ENCODE results near the gene ZCCHC10.
"Not testable (repeated sequence)": the region's sequence is repeated elsewhere in the genome, so short reads cannot be mapped to it uniquely, and the experiment has no call there.

ZCCHC10 gene

DNA sequence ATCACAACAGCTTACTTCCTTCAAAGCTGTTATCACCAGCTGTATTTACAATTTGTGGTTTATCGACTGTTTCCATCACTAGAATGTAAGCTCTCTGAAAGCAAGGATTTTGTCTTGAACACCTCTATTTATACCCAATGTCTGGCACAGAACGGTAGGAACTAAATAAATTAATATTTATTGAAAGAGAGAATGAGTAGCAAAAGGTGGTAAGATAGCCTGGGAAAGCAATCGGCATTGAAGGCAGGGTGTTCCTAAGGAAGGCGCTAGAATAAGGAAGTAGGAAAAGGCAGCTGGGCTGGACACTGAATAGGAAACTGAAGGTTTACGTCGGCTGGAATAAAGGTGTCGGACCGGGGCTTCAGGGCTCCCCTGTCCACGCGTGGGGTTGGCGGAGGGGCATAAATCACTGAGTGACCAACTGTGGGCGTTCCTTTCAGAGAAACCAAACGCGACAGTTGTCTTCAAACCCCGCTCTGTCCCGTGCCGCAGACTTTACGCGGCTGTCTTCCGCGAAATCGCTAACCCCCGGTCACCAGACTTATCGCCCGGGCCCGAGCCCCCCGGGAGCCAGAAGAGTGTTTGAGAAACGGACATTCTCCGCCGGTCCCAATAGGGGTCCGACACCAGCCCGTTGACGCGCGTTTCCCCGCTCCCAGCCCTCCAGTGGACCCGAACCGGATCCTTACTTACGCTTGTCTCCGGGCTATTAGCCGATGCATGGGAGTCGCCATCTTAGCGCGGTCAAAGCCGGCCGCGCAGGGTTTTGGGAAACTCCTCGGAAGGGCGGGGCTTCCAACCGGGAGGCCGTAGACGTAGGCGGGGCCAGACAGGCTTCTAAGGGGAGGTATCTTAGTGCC, at the start of gene ZCCHC10:
ZCCHC10 (minus strand) TSS at position 746 of the 860 bp plus-strand sequence; CDS start at position 734, 12 bp downstream.
- DNase-seq (ENCODE audit: low read depth in 1 of 2, low spot score in 1 of 2), result peak; percentile 78 to 84

DNA sequence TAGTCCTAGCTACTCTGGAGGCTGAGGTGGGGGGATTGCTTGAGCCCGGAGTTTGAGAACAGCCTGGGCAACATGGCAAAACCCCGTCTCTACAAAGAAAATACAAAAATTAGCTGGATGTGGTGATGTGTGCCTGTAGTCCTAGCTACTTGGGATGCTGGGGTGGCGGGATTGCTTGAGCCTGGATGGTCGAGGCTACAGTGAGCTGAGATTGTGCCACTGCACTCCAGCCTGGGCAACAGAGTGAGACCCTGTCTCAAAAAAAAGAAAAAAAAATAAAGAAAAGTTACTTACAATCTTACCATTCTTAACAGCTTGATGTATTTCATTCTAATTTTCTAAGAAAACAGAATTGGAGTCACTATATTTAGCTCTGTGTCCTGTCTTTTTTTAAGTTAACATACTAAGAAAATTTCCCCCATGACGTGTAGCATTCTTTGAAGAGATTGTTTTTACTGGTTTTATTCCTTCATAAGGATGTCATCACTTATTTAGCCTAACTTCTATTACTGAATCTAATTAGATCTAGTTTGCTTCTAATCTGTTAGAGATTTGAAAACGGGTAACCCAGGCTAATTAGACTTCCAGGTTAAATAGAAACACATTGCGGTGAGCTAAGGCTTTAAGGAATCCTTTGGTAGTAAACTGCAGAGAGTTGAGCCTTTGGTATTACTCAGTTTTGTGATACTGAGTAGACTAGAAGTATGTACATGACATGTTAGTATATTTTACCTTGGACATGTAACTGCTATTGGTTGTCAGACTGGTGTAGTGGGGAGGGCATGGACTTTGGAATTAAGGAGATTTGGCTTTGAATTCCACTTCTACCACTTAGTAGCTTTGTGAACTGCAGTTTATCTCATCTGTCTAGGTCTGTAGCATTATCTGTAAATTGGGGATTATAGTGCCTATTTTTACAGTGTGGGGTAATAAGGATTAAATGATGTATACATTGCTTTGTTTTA, 49.5 kb upstream of the ZCCHC10 start:
- DNase-seq (ENCODE audit: low read depth in 1 of 2, low spot score in 1 of 2), result no peak

DNA sequence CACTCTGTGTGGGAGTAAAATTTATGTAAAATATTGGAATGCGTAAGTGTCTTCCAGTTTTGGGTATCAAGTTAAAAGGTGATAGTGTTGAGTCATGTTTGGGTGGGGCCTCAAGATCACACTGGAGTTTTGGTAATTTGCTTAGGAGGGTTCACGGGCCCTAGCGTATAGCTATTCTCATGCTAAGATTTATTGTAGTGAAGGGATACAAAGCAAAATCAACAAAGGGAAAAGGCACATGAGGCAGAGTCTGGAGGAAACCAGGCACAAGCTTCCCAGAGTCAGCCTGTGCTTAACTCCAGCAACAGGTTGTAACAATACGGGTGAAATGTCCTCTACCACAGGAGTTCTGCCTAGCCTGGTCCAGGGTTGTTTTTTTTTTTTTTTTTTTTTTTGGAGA, 45.7 kb upstream of the ZCCHC10 start:
- no peak for DNase-seq (ENCODE audit: low read depth in 1 of 2, low spot score in 1 of 2)

DNA sequence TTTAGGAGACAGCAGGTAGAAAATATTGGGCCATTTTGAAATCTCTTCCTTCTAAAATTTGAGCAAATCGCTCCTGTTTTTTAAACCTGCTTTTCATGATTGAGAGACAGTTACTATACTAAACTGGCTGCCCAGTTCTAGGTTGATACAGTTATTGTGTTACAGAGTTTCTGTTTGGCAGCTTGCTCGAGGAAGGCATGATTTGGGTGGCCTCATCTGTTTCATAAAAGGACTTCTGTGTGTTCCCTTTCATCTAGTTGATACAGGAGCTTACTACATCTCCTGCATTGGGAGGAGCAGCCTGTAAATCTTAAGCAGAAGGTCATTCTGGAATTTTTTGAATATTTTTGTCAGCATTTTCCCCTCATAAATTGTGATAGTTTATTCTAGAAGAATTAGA, 39.7 kb upstream of the ZCCHC10 start:
- DNase-seq (ENCODE audit: low read depth in 1 of 2, low spot score in 1 of 2), result no peak

DNA sequence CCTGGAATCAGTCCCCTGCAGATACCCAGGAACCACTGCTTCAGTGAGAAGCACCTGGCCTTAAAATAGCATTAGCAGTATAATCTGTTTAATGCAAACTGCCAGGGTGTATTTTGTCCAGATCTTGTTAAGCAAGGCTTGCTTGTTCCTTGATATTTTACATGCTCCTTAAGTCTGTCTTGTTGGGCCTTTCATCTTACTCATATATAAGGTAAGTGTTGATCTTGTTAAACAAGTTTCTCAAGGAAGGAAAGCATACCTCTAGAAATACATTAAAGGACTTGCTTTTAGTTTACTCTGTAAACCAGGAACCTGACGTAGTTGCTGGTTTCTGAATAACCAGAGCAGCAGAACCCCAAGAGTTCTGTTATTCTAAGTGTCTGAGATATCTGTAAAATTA, 39.1 kb upstream of the ZCCHC10 start:
- no peak for DNase-seq (ENCODE audit: low read depth in 1 of 2, low spot score in 1 of 2)

DNA sequence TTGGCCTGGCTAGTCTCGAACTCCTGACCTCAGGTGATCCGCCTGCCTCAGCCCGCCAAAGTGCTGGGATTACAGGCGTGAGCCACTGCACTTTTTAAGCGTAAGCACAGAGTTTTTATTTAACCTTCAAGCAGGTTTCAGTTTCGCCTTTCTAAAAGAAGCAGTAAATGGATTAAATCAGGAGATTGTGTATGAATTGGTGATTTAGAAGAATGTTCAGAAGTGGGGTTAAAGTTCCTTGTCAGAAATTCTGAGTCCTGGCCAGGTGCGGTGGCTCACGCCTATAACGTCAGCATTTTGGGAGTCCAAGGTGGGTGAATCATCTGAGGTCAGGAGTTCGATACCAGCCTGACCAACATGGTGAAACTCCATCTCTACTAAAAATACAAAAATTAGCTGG, 37.6 kb upstream of the ZCCHC10 start:
- no peak for DNase-seq (ENCODE audit: low read depth in 1 of 2, low spot score in 1 of 2)

DNA sequence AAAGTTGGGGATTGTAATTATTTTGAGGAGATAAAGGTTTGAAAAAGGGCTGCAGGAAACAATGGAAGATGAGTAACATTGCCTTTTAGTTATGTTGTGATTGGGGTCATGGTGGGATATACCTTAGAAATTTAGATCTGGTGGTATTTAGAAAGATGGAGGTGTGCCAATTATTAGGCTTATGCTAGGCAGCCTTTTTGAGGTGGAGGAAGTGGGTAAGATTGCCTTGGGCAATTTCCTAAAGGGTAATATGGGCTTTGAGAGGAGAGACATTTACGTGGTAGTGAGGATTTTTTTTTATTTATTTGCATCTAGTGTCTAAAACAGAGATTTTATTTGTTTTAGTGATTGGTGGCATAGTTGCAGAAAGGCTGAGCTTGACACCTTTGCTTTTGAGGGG, 35.9 kb upstream of the ZCCHC10 start:
- DNase-seq (ENCODE audit: low read depth in 1 of 2, low spot score in 1 of 2), result no peak

DNA sequence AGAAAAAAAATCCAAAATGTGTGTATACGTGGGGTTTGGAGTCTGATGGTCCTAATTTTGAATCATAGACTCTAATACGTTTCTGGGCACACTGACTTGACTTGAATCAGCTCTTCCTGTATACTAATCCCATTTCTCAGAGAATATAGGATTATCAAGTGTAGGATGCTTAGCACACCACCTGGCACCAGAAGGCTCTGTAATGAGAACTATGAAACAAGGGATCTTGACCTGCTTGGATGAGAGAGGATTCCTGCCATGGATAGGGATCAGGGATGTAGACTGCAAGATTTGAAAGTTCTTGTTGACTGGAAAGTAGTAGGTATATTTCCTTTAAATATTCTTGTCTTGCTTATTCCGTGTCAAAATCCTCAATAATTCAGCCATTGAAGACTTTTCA, 33.3 kb upstream of the ZCCHC10 start:
- DNase-seq (ENCODE audit: low read depth in 1 of 2, low spot score in 1 of 2), result no peak

DNA sequence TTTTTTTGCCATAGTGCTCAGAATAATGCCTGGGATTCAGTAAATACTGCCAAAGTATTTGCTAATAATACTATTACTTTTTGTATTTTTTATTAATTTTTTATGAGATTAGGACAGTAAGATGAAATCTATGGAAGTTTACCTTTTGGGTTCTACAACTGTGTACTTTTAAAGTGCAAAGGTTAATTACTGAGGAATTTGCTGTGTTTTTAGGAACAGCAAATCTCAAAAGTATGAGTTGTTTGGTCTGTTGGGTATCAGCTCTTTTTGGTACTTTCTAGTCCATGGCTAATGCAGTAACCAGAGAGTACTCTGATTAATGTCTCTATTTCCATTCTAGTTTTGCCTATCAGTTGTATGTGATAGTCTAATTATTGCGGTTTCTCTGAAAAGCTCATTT, 30.5 kb upstream of the ZCCHC10 start:
- DNase-seq (ENCODE audit: low read depth in 1 of 2, low spot score in 1 of 2), result no peak

DNA sequence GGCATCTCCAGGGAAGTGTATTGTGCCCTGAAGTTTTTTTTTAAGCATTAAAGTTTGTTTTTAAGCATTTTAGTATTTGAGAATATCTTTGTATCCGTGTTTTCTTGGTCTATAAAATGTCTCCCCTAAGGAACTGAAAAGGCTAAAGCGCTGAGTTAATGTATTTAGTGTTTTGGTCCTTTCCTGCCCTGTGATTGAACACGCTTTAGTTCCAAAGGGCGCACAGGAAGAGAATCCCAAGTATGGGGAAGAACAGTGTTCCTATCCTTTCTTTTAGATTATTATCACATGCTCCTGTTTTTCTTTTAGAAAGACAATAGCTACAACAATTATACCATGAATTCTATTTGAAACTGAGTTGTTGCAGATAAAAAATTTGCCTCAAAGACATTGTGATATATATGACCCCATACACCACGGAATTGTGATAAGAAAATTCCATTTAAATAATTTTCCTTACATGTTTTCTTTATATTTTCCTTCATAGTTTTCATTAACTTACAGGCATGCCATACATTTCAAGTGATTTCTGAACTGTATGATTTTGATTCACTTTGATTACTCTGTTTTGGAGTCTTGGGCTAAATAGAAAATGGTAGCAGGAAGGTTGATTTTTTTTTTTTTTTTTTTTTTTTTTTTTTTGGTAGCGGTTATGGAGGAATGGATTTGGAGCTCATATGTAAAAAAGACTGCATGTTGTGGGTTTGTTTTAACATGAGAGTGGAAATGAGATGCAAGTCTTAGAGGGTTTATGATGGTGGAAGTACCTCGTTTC, 28.5 kb upstream of the ZCCHC10 start:
- DNase-seq (ENCODE audit: low read depth in 1 of 2, low spot score in 1 of 2), result no peak

DNA sequence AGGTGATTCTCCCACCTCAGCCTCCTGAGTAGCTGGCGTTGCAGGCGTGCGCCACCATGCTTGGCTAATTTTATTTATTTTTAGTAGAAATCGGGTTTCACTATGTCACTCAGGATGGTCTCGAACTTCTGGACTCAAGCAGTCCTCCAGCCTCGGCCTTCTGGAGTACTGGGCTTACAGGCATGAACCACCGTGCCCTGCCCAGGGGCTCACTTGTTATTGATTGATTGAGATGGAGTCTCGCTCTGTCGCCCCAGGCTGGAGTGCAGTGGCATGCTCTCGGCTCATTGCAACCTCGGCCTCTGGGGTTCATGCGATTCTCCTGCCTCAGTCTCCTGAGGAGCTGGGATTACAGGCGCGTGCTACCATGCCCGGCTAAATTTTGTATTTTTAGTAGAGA, 27.1 kb upstream of the ZCCHC10 start:
- DNase-seq (ENCODE audit: low read depth in 1 of 2, low spot score in 1 of 2), result no peak

DNA sequence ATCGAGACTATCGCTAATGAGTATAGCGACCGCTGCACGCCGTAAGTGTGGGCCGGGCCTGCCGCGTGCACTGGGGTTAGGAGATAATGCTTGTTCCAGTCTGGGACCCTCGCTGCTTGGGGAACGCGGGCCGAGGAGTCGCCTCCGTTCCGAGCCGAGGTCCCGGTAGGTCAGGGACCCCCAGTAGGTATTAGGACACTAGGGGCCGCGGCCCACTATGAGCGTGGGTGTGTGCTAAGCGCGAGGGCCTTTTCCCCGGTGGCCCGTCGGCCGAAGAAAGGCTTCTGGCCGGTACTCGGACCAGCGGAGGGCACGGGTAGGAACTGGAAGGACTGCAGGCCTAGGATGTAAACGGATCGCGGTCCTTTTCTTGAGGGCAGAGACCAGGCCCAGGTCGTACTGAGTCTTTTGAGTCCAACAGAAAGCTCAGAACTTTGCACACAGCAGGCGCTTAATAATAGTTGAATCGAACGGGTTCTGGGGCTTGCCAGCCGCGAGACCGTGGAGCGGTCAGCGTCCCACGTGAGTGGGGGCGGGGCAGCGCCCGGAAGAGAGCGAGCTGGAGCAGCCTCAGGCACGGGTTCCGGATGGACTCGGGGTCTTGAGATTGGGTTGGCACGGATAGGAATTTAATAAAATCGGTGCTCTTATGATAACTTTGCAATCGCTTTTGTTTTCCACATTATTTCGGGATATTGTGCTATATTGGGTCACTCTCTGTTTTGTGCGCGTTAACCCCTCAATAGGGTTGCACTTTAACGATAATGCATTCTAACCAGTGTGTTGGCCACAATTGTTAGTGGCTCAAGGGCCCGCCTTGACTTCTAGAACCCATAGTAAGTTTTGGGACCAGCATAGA, 26.2 kb upstream of the ZCCHC10 start:
- peak; percentile 14 to 25 for DNase-seq (ENCODE audit: low read depth in 1 of 2, low spot score in 1 of 2)

DNA sequence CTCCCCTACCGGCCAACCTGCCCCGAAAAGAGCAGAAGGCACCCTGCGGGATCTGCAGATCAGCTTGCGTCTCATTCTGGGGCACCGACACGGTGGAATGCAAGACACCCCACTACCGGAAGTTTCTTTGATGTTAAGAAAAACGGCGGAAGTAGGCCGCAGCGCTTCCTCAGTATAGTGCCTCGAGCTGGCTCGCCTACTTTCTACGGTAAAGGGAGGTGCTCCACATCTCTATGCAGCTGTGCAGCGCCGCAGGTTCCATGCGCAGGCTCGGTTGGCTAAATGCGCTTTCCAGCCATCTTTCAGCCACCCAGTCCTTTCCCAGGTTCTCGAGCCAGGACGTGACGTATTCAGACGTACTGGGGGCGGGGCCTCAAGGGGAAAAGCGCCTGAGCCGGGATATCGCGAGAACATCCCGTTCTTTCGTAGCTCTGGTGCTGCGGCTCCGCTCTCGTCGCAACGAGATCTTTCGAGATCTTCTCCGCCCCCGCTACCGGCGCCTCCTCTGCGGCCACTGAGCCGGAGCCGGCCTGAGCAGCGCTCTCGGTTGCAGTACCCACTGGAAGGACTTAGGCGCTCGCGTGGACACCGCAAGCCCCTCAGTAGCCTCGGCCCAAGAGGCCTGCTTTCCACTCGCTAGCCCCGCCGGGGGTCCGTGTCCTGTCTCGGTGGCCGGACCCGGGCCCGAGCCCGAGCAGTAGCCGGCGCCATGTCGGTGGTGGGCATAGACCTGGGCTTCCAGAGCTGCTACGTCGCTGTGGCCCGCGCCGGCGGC, 25.4 kb upstream of the ZCCHC10 start, which contains the start of gene HSPA4:
HSPA4 (plus strand) TSS at position 472 of the 775 bp plus-strand sequence; CDS start at position 710, 238 bp downstream.
- DNase-seq (ENCODE audit: low read depth in 1 of 2, low spot score in 1 of 2), result peak; percentile 88 to 94

DNA sequence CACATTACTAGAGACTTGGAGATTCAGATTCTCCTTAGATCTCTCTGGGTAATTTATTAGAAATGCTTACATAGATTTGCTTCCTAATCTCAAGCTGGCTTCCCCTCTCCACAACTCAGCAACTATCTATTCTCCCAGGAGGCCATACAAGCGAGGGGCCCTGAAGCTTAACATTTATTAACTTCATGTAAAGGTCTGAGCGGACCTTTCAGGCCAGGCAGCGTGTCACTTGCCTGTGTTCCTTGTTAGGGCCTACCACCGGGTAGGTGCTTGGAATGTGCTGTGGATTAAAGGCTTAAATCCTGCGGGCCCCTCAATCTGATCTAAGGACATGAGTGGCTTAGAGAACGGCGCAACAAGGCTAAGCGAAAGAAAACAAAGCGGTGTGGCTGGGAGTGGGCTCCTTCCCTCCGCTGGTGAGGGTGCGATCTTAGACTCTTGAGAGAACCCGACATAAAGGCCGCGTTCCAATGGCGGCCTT, 24.8 kb upstream of the ZCCHC10 start:
- no peak for DNase-seq (ENCODE audit: low read depth in 1 of 2, low spot score in 1 of 2)

DNA sequence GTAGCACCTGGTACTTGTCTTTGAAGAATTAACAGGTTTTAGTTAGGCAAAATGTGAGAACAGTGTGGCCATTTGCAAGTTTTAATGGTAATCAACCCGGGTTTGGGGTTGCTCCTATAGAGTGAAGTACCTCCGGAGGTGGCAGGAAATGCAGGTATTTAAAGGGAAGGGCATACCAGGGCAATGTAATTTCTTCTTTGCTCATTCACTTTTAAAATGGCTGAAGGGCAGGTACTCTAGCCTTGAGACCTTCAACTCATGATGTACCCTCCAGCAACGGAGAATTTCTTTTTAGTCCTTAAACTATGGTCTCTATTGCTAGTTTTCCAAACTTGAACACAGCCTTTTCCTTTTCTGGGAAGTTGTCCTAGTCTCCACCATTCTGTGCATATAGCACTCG, 24.2 kb upstream of the ZCCHC10 start:
- no peak for DNase-seq (ENCODE audit: low read depth in 1 of 2, low spot score in 1 of 2)

DNA sequence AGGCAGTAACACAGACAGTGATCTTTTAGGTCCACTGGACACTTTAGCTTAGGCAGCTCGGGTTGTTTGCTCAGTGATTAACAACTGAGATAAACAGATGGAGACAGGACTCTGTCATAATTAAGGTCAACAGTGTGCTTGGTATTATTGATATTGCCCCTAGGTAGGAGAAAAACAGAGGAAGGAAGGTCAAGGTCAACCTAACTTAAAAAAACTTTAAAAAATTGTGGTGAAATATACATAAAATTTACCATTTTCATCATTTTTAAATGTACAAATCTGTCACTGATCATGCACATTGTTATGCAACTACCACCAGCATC, 23.3 kb upstream of the ZCCHC10 start:
- DNase-seq (ENCODE audit: low read depth in 1 of 2, low spot score in 1 of 2), result no peak

DNA sequence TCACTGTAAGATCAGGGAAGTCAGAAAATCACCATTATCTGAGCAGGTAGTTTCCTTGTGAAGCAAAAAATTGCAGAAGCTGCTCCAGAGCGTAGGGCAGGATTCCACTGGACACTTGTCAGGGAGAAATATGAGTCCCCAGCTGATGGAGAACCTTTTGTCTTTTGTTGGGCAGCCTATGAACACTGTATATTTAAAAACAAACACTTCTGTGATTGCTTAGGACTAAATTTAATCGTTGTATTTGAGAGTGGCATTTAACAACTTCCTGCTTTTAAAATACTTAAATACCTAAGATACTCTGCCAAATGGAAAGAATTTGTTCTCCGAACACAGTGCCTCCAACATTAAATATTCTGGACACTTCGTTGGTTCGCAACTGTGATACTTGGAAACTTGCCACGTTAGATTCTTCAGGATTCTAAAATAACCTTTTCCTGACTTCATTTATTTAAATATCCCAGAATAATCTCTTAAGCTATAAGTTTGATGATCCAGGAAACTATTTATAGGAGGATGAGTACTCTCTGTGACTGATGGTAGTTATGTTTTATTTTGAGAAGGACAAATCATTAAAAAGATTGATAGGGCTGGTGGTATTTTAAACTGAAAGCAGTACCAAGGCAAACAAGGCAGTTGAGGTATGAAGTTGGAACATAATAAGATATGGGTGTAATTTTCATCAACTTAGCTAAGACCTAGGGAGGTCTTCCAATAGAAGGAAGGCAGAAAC, 22.8 kb upstream of the ZCCHC10 start:
- DNase-seq (ENCODE audit: low read depth in 1 of 2, low spot score in 1 of 2), result no peak

DNA sequence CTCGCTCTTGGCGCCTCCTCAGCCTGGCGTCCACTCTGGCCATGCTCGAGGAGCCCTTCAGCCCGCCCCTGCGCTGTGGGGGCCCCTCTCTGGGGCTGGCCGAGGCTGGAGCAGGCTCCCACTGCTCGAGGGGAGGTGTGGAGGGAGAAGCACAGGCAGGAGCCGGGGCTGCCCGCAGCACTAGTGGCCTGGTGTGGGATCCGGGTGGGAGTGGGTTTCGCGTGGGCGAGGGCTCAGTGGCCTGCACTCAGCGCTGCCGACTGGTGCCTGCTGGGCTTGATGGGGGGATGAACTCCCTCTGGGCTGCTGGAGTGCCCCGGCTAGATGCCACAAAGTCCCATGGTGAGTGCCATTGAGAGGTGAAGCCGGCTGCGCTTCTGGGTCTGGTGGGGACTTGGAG, 21.1 kb upstream of the ZCCHC10 start:
- no peak for DNase-seq (ENCODE audit: low read depth in 1 of 2, low spot score in 1 of 2)

DNA sequence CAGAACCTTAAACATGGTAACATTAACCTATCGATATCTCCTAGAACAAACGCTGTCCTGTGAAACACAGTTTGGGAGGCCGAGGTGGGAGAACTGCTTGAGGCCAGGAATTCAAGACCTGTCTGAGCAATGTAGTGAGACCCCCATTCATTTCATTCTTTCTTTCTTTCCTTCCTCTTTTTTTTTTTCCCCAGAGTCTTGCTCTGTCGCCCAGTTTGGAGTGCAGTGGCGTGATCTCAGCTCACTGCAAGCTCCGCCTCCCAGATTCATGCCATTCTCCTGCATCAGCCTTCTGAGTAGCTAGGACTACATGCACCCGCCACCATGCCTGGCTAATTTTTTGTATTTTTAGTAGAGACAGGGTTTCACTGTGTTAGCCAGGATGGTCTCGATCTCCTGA, 20.2 kb upstream of the ZCCHC10 start:
- DNase-seq (ENCODE audit: low read depth in 1 of 2, low spot score in 1 of 2), result not testable (repeated sequence)

Data from stimulated activated CD4-positive, alpha-beta T cell treated with anti-CD3 and anti-CD28 coated beads, Interleukin-15, amount 100 ng/mL, for 1 hour (primary cell).